GM18511 (cell line): ENCODE measurements around the gene ZNF550.
A peak's percentile ranks its signal among the peaks of the same experiment; 100 is the strongest.

Experiments used
- ATAC-seq: cut with Tn5 transposase; IDR thresholded peaks from one replicate; pipeline ENCODE4 v1.9.1; 2021; ENCODE audit warnings: mild to moderate bottlenecking, moderate library complexity; ENCODE audit not compliant: unreplicated experiment

ZNF550 gene

GRCh38 chr19:57559404-57560025 is at the start of gene ZNF550:
Gene ZNF550, minus strand, starts transcription at chr19:57559863. Its CDS starts 181 bp downstream, at chr19:57559682.
- ATAC-seq = peak; percentile 100

- ATAC-seq = no peak
Observed at GRCh38 chr19:57606931-57607330, 47.3 kb upstream of the ZNF550 start.

- peak; percentile 99 for ATAC-seq
Observed at GRCh38 chr19:57599761-57600383, 40.2 kb upstream of the ZNF550 start, which contains the start of gene ZNF530. Gene ZNF530, plus strand, starts transcription at chr19:57599885. Its CDS starts 4,461 bp downstream, at chr19:57604346.

- peak; percentile 38 for ATAC-seq
Observed at GRCh38 chr19:57599377-57599760, 39.7 kb upstream of the ZNF550 start.

GRCh38 chr19:57587529-57587928 is 27.9 kb upstream of the ZNF550 start:
- no peak for ATAC-seq

GRCh38 chr19:57583521-57584416 is 24.1 kb upstream of the ZNF550 start, which contains the start of gene ZIK1:
Gene ZIK1, plus strand, starts transcription at chr19:57584145. Its CDS starts 212 bp downstream, at chr19:57584357.
- peak; percentile 92 for ATAC-seq

- no peak for ATAC-seq
Observed at GRCh38 chr19:57583104-57583520, 23.4 kb upstream of the ZNF550 start.

GRCh38 chr19:57578487-57579205 is 19.0 kb upstream of the ZNF550 start, which contains the start of gene ZNF416:
Gene ZNF416, minus strand, starts transcription at chr19:57578911. Its CDS starts 207 bp downstream, at chr19:57578704.
- ATAC-seq = peak; percentile 94

- ATAC-seq = no peak
Observed at GRCh38 chr19:57576661-57577060, 17.0 kb upstream of the ZNF550 start.

GRCh38 chr19:57572415-57572947 is 12.8 kb upstream of the ZNF550 start:
- no peak for ATAC-seq

GRCh38 chr19:57570707-57571106 is 11.0 kb upstream of the ZNF550 start:
- no peak for ATAC-seq

- no peak for ATAC-seq
Observed at GRCh38 chr19:57566396-57567265, 7.0 kb upstream of the ZNF550 start.

- no peak for ATAC-seq
Observed at GRCh38 chr19:57563547-57563946, 3.9 kb upstream of the ZNF550 start.

GRCh38 chr19:57560049-57560491 is 407 bp upstream of the ZNF550 start:
- no peak for ATAC-seq

GRCh38 chr19:57559008-57559403 is 657 bp downstream of the ZNF550 start:
- peak; percentile 42 for ATAC-seq

- no peak for ATAC-seq
Observed at GRCh38 chr19:57558525-57558924, 1.1 kb downstream of the ZNF550 start.

- no peak for ATAC-seq
Observed at GRCh38 chr19:57557659-57558058, 2.0 kb downstream of the ZNF550 start.

GRCh38 chr19:57552432-57552831 is 7.2 kb downstream of the ZNF550 start:
- no peak for ATAC-seq

GRCh38 chr19:57546513-57546912 is 13.2 kb downstream of the ZNF550 start:
- ATAC-seq = no peak
